Left ventricle myocardium inferior (tissue), 1 donor: ENCODE measurements around the gene LRP1B. TPM values are rescaled to one million over a fixed set of nuclear protein-coding genes. Genes with fewer than 3 reads are reported as not detected.

Source experiments
- DNase-seq: peaks from one replicate; pipeline ENCODE4 v3.0.0-alpha.2; 2020
- H3K27ac ChIP-seq: fragments of 200-600 bp; replicated peaks from 2 replicates; pipeline ENCODE4 v1.8.0; 2021
- H3K27me3 ChIP-seq: fragments of 200-600 bp; 2 replicates; pipeline ENCODE4 v1.8.0; 2021; ENCODE audit warnings: low read depth
- H3K36me3 ChIP-seq: fragments of 200-600 bp; 2 replicates; pipeline ENCODE4 v1.8.0; 2021
- H3K4me1 ChIP-seq: fragments of 200-600 bp; 2 replicates; pipeline ENCODE4 v1.8.0; 2021
- H3K4me3 ChIP-seq: fragments of 200-600 bp; 2 replicates; pipeline ENCODE4 v1.8.0; 2021; ENCODE audit warnings: mild to moderate bottlenecking, moderate library complexity
- H3K9me3 ChIP-seq: fragments of 200-600 bp; replicated peaks from 2 replicates; pipeline ENCODE4 v1.8.0; 2021
- CTCF ChIP-seq: fragments of 200-600 bp; IDR thresholded peaks from 2 replicates; pipeline ENCODE4 v1.8.0; 2021; ENCODE audit warnings: antibody characterized with exemption, mild to moderate bottlenecking, borderline replicate concordance
- intact Hi-C: fragments of 100-400 bp; cut with micrococcal nuclease; formaldehyde crosslinking; loops from one replicate; pipeline ENCODE4 v1.11.0; 2022
- total RNA-seq: library from RNA; stranded (reverse); fragmentation: NEBNext Ultra II Directional; extraction: Animal tissue kit (Norgen Biotek cat#: 25700); gene quantifications from one replicate; pipeline ENCODE4 v1.2.1, GENCODE V29; 2021
- donor health status: DM: no; HTN: yes; CAD: no; lungs with severe emphysema.

LRP1B gene
- total RNA-seq, 1 donor from 2014 or later = 0.08 TPM

GRCh38 chr2:140203347-140203746, 1927.5 kb downstream of the LRP1B start:
- no peaks in the 10 kb centered on the region for H3K9me3 ChIP-seq
- H3K27ac ChIP-seq = no peak overlapping the region
- H3K4me3 ChIP-seq = no peak overlapping the region
- H3K36me3 ChIP-seq = no peaks in the 10 kb centered on the region
- no peak for DNase-seq
- no peaks in the 10 kb centered on the region for H3K27me3 ChIP-seq
- H3K4me1 ChIP-seq = no peaks in the 10 kb centered on the region
- no peak for TF ChIP-seq CTCF
- intact Hi-C loops = no loop called here

GRCh38 chr2:140201572-140201971, 1929.2 kb downstream of the LRP1B start:
- no peak overlapping the region for H3K4me3 ChIP-seq
- H3K9me3 ChIP-seq = no peaks in the 10 kb centered on the region
- DNase-seq = no peak
- H3K4me1 ChIP-seq = no peaks in the 10 kb centered on the region
- no peak overlapping the region for H3K27ac ChIP-seq
- H3K36me3 ChIP-seq = no peaks in the 10 kb centered on the region
- TF ChIP-seq CTCF = no peak
- no peaks in the 10 kb centered on the region for H3K27me3 ChIP-seq
- intact Hi-C loops = no loop called here

- H3K27ac ChIP-seq = no peak overlapping the region
- DNase-seq = no peak
- no peaks in the 10 kb centered on the region for H3K9me3 ChIP-seq
- H3K4me1 ChIP-seq = no peaks in the 10 kb centered on the region
- intact Hi-C loops = no loop called here
- H3K27me3 ChIP-seq = no peaks in the 10 kb centered on the region
- no peak for TF ChIP-seq CTCF
- H3K36me3 ChIP-seq = no peaks in the 10 kb centered on the region
- H3K4me3 ChIP-seq = no peak overlapping the region
These were observed 1930.1 kb downstream of the LRP1B start for GRCh38 chr2:140200764-140201163.

- TF ChIP-seq CTCF = no peak
- H3K36me3 ChIP-seq = no peaks in the 10 kb centered on the region
- intact Hi-C loops = no loop called here
- DNase-seq = no peak
- H3K27ac ChIP-seq = no peak overlapping the region
- H3K4me1 ChIP-seq = no peaks in the 10 kb centered on the region
- H3K27me3 ChIP-seq = no peaks in the 10 kb centered on the region
- no peak overlapping the region for H3K4me3 ChIP-seq
- H3K9me3 ChIP-seq = no peaks in the 10 kb centered on the region
These were observed 1930.5 kb downstream of the LRP1B start for GRCh38 chr2:140200307-140200706.

GRCh38 chr2:140199312-140199711, 1931.5 kb downstream of the LRP1B start:
- no peak for DNase-seq
- no peak for TF ChIP-seq CTCF
- H3K27ac ChIP-seq = no peak overlapping the region
- H3K4me3 ChIP-seq = no peak overlapping the region
- no peaks in the 10 kb centered on the region for H3K27me3 ChIP-seq
- no peaks in the 10 kb centered on the region for H3K4me1 ChIP-seq
- no peaks in the 10 kb centered on the region for H3K36me3 ChIP-seq
- no peaks in the 10 kb centered on the region for H3K9me3 ChIP-seq
- intact Hi-C loops = no loop called here

GRCh38 chr2:140187086-140187485, 1943.7 kb downstream of the LRP1B start:
- Histone ChIP-seq H3K27ac (no peak overlapping the region), H3K27me3 (no peaks in the 10 kb centered on the region), H3K36me3 (no peaks in the 10 kb centered on the region), H3K9me3 (no peaks in the 10 kb centered on the region), H3K4me1 (peaks cover 14% of the 10 kb centered on the region), H3K4me3 (no peak overlapping the region)
- intact Hi-C loops = no loop called here
- no peak for TF ChIP-seq CTCF
- DNase-seq = no peak
